Fibroblast of peridontal ligament (primary cell): Measurements from ENCODE around the gene TNFRSF19.
"Not testable (repeated sequence)": the region's sequence is repeated elsewhere in the genome, so short reads cannot be mapped to it uniquely, and the experiment has no call there.

Experiments
- DNase-seq: peaks from one replicate; pipeline ENCODE4 v3.0.0-alpha.2; 2010; ENCODE audit errors: extremely low read depth

TNFRSF19 gene

GRCh38 chr13:23567906-23568460, 2.2 kb upstream of the TNFRSF19 start:
- DNase-seq = peak; percentile 16

- peak; percentile 53 for DNase-seq
These were observed 706 bp downstream of the TNFRSF19 start for GRCh38 chr13:23570921-23571315.

- peak; percentile 31 for DNase-seq
These were observed 1.2 kb downstream of the TNFRSF19 start for GRCh38 chr13:23571431-23571830.

- no peak for DNase-seq
These were observed 2.6 kb downstream of the TNFRSF19 start for GRCh38 chr13:23572836-23573235.

- DNase-seq = no peak
These were observed 4.4 kb downstream of the TNFRSF19 start for GRCh38 chr13:23574421-23575145.

- no peak for DNase-seq
These were observed 5.4 kb downstream of the TNFRSF19 start for GRCh38 chr13:23575632-23576031.

GRCh38 chr13:23578411-23579071, 8.3 kb downstream of the TNFRSF19 start:
- peak; percentile 55 for DNase-seq

- peak; percentile 80 for DNase-seq
These were observed 9.1 kb downstream of the TNFRSF19 start for GRCh38 chr13:23579072-23579895.

GRCh38 chr13:23579896-23580683, 9.9 kb downstream of the TNFRSF19 start:
- peak; percentile 49 for DNase-seq

- DNase-seq = peak; percentile 23
These were observed 10.5 kb downstream of the TNFRSF19 start for GRCh38 chr13:23580684-23581060.

GRCh38 chr13:23583491-23583890, 13.3 kb downstream of the TNFRSF19 start:
- peak; percentile 39 for DNase-seq

- no peak for DNase-seq
These were observed 14.1 kb downstream of the TNFRSF19 start for GRCh38 chr13:23584275-23584674.

GRCh38 chr13:23586336-23586735, 16.1 kb downstream of the TNFRSF19 start:
- DNase-seq = no peak

- no peak for DNase-seq
These were observed 18.5 kb downstream of the TNFRSF19 start for GRCh38 chr13:23588666-23589065.

GRCh38 chr13:23592596-23592995, 22.4 kb downstream of the TNFRSF19 start:
- DNase-seq = no peak

GRCh38 chr13:23593148-23593547, 22.9 kb downstream of the TNFRSF19 start:
- DNase-seq = no peak

- not testable (repeated sequence) for DNase-seq
These were observed 24.1 kb downstream of the TNFRSF19 start for GRCh38 chr13:23594290-23594689.

GRCh38 chr13:23598369-23598768, 28.2 kb downstream of the TNFRSF19 start:
- DNase-seq = peak; percentile 91

- no peak for DNase-seq
These were observed 29.1 kb downstream of the TNFRSF19 start for GRCh38 chr13:23599083-23599925.

- DNase-seq = no peak
These were observed 29.9 kb downstream of the TNFRSF19 start for GRCh38 chr13:23600100-23600499.
